ENCODE measurements around the gene ORAI3.

ORAI3 gene

GRCh38 chr16:30983898-30984610, 35.2 kb downstream of the ORAI3 start:
- TF ChIP-seq CTCF (IDR thresholded peaks at IDR 0.05; ENCODE audit: insufficient read depth, low read length, poor library complexity, severe bottlenecking) = no peak
- H3K36me3 ChIP-seq (ENCODE audit: control insufficient read depth, insufficient read depth, low read length) = peaks cover 31% of the 10 kb centered on the region
- H3K4me3 ChIP-seq (replicated peaks; ENCODE audit: low read depth, low read length) = no peak overlapping the region
- no peaks in the 10 kb centered on the region for H3K27me3 ChIP-seq (replicated peaks; ENCODE audit: control insufficient read depth, insufficient read depth, low read length)
- no peak for DNase-seq (ENCODE audit: extremely low read depth, insufficient read length)

- H3K36me3 ChIP-seq (ENCODE audit: control insufficient read depth, insufficient read depth, low read length) = peaks cover 27% of the 10 kb centered on the region
- peak; percentile 94 for TF ChIP-seq CTCF (IDR thresholded peaks at IDR 0.05; ENCODE audit: insufficient read depth, low read length, poor library complexity, severe bottlenecking)
- peak; percentile 72 for DNase-seq (ENCODE audit: extremely low read depth, insufficient read length)
- no peaks in the 10 kb centered on the region for H3K27me3 ChIP-seq (replicated peaks; ENCODE audit: control insufficient read depth, insufficient read depth, low read length)
- H3K4me3 ChIP-seq (replicated peaks; ENCODE audit: low read depth, low read length) = no peak within 1 kb of the TSS
Observed at GRCh38 chr16:30984669-30985400, 36.0 kb downstream of the ORAI3 start, which contains the start of gene HSD3B7. HSD3B7 (plus strand) TSS chr16:30985207; CDS start chr16:30985659, 452 bp downstream.

DNA sequence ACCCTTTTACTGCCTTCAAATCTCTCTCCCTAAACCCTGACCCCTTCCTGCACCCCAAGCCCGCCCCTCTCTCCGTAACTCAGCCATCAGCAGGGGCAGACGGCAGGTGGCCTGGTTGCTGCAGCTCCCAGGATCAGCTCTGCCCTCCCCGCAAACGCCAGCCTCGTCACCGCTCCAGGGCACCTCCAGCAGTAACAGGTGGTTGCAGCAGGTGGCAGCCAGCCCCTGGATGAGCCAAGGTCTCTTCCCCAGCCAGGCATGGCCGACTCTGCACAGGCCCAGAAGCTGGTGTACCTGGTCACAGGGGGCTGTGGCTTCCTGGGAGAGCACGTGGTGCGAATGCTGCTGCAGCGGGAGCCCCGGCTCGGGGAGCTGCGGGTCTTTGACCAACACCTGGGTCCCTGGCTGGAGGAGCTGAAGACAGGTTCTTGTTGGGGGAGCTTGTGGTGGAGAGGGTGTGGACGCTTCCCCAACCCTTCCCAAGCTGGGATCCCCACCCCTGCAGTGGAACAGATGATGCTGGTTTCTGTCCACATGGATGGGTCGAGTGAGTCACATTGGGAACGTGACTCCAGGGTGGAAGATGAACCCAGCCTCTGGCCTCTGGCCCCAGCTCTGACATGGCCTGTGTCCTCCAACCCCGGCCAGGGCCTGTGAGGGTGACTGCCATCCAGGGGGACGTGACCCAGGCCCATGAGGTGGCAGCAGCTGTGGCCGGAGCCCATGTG, 36.7 kb downstream of the ORAI3 start:
- Histone ChIP-seq H3K36me3 (ENCODE audit: control insufficient read depth, insufficient read depth, low read length) (peaks cover 24% of the 10 kb centered on the region), H3K4me3 (replicated peaks; ENCODE audit: low read depth, low read length) (no peak overlapping the region), H3K27me3 (replicated peaks; ENCODE audit: control insufficient read depth, insufficient read depth, low read length) (no peaks in the 10 kb centered on the region)
- DNase-seq (ENCODE audit: extremely low read depth, insufficient read length) = no peak
- TF ChIP-seq CTCF (IDR thresholded peaks at IDR 0.05; ENCODE audit: insufficient read depth, low read length, poor library complexity, severe bottlenecking) = no peak

DNA sequence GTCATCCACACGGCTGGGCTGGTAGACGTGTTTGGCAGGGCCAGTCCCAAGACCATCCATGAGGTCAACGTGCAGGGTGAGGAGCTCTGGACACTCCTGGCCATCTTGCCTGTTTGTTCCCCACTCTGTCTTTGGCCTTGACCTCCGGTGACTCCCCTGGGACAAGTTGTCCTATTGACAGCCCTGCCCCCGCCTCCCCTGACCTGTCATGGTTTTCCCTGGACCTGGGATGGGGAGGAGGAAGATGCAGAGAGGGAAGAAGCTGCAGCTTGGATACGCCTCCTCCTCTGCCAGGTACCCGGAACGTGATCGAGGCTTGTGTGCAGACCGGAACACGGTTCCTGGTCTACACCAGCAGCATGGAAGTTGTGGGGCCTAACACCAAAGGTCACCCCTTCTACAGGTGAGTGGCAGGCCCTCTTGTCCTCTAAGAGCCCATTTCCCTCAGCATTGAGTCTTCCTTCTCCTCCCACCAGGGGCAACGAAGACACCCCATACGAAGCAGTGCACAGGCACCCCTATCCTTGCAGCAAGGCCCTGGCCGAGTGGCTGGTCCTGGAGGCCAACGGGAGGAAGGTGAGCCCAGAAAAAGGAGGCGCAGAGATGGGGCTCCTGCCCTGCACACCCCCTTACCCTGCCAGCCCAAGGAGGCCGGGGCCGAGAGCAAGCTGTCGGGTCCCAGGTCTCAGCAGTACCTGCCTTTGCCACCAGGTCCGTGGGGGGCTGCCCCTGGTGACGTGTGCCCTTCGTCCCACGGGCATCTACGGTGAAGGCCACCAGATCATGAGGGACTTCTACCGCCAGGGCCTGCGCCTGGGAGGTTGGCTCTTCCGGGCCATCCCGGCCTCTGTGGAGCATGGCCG, 37.5 kb downstream of the ORAI3 start:
- TF ChIP-seq CTCF (IDR thresholded peaks at IDR 0.05; ENCODE audit: insufficient read depth, low read length, poor library complexity, severe bottlenecking) = no peak
- Histone ChIP-seq H3K4me3 (replicated peaks; ENCODE audit: low read depth, low read length) (no peak overlapping the region), H3K27me3 (replicated peaks; ENCODE audit: control insufficient read depth, insufficient read depth, low read length) (no peaks in the 10 kb centered on the region), H3K36me3 (ENCODE audit: control insufficient read depth, insufficient read depth, low read length) (peaks cover 19% of the 10 kb centered on the region)
- no peak for DNase-seq (ENCODE audit: extremely low read depth, insufficient read length)

- Histone ChIP-seq H3K27me3 (replicated peaks; ENCODE audit: control insufficient read depth, insufficient read depth, low read length) (no peaks in the 10 kb centered on the region), H3K36me3 (ENCODE audit: control insufficient read depth, insufficient read depth, low read length) (peaks cover 14% of the 10 kb centered on the region), H3K4me3 (replicated peaks; ENCODE audit: low read depth, low read length) (no peak overlapping the region)
- no peak for TF ChIP-seq CTCF (IDR thresholded peaks at IDR 0.05; ENCODE audit: insufficient read depth, low read length, poor library complexity, severe bottlenecking)
- no peak for DNase-seq (ENCODE audit: extremely low read depth, insufficient read length)
Observed at GRCh38 chr16:30987581-30988190, 38.8 kb downstream of the ORAI3 start.

Measured in GM06990 (cell line).